HepG2 (cell line): Measurements from ENCODE around the gene HDGFL2. TPM values are rescaled to one million over a fixed set of nuclear protein-coding genes. Genes with fewer than 3 reads are reported as not detected.

Experiments used
- DR1 ChIP-seq: sonication (generic); formaldehyde crosslinking; IDR thresholded peaks from 2 replicates; pipeline ENCODE4 v1.8.0; 2021; ENCODE audit warnings: mild to moderate bottlenecking, missing genetic modification reagents, inconsistent platforms
- E2F5 ChIP-seq: sonication (generic); formaldehyde crosslinking; conservative IDR thresholded peaks from 2 replicates; pipeline ENCODE4 v1.4.0; 2020; ENCODE audit warnings: missing genetic modification reagents
- HCFC1 ChIP-seq: fragments of 150-350 bp; IDR thresholded peaks from 2 replicates; pipeline ENCODE4 v1.6.1; 2014; ENCODE audit warnings: low read depth, low read length
- HMG20A ChIP-seq: IDR thresholded peaks from 2 replicates; pipeline ENCODE4 v1.6.1; 2016; ENCODE audit warnings: borderline replicate concordance
- HMG20B ChIP-seq: conservative IDR thresholded peaks from 2 replicates; pipeline ENCODE4 v1.6.1; 2016; ENCODE audit warnings: missing genetic modification reagents, missing compliant biosample characterization
- HOXD1 ChIP-seq: sonication (generic); formaldehyde crosslinking; IDR thresholded peaks from 2 replicates; pipeline ENCODE4 v1.5.0; 2020; ENCODE audit warnings: missing genetic modification reagents
- MTA1 ChIP-seq: sonication (generic); formaldehyde crosslinking; IDR thresholded peaks from 2 replicates; pipeline ENCODE4 v1.4.0; 2020; ENCODE audit warnings: missing genetic modification reagents, mild to moderate bottlenecking, borderline replicate concordance
- POGZ ChIP-seq: sonication (generic); formaldehyde crosslinking; IDR thresholded peaks from 2 replicates; pipeline ENCODE4 v1.4.0; 2020; ENCODE audit warnings: mild to moderate bottlenecking, missing genetic modification reagents
- SOX13 ChIP-seq, 3 experiments: fragments of 450-650 bp in 1 of 3; sonication (generic) in 1 of 3; formaldehyde crosslinking in 1 of 3; IDR thresholded peaks in 2 of 3; conservative IDR thresholded peaks in 1 of 3; 2 replicates each; pipeline versions ENCODE4 v1.5.0 to v1.6.1; 2016 to 2020; ENCODE audit warnings: antibody characterized with exemption in 1 of 3, mild to moderate bottlenecking in 1 of 3, missing compliant biosample characterization in 1 of 3, missing genetic modification reagents in 1 of 3, moderate library complexity in 1 of 3
- SRY ChIP-seq: sonication (generic); formaldehyde crosslinking; IDR thresholded peaks from 2 replicates; pipeline ENCODE4 v1.8.0; 2022; ENCODE audit warnings: mild to moderate bottlenecking, missing genetic modification reagents
- XBP1 ChIP-seq: sonication (generic); formaldehyde crosslinking; IDR thresholded peaks from 2 replicates; pipeline ENCODE4 v1.5.0; 2020; ENCODE audit warnings: missing genetic modification reagents
- ZBTB4 ChIP-seq: sonication (generic); formaldehyde crosslinking; IDR thresholded peaks from 2 replicates; pipeline ENCODE4 v1.4.0; 2020; ENCODE audit warnings: missing genetic modification reagents, mild to moderate bottlenecking, borderline replicate concordance
- ZNF224 ChIP-seq: sonication (generic); formaldehyde crosslinking; IDR thresholded peaks from 2 replicates; pipeline ENCODE4 v1.5.0; 2020; ENCODE audit warnings: mild to moderate bottlenecking, missing genetic modification reagents
- ZNF296 ChIP-seq: sonication (generic); formaldehyde crosslinking; conservative IDR thresholded peaks from 2 replicates; pipeline ENCODE4 v1.5.0; 2020; ENCODE audit warnings: mild to moderate bottlenecking, missing genetic modification reagents
- ZNF3 ChIP-seq: IDR thresholded peaks from 2 replicates; pipeline ENCODE4 v1.7.0; 2017; ENCODE audit warnings: inconsistent platforms
- ZNF547 ChIP-seq: sonication (generic); formaldehyde crosslinking; IDR thresholded peaks from 2 replicates; pipeline ENCODE4 v1.5.1; 2020; ENCODE audit warnings: mild to moderate bottlenecking, missing genetic modification reagents
- ZNF550 ChIP-seq: sonication (generic); formaldehyde crosslinking; IDR thresholded peaks from 2 replicates; pipeline ENCODE4 v1.4.0; 2020; ENCODE audit warnings: mild to moderate bottlenecking, missing genetic modification reagents, borderline replicate concordance
- ZNF83 ChIP-seq: sonication (generic); formaldehyde crosslinking; IDR thresholded peaks from 2 replicates; pipeline ENCODE4 v1.4.0; 2020; ENCODE audit warnings: missing genetic modification reagents, mild to moderate bottlenecking, borderline replicate concordance
- polyA plus RNA-seq, 8 experiments: library from polyadenylated mRNA; depleted of rRNA in 3 of 8; stranded (reverse) in 7 of 8; unstranded in 1 of 8; fragments of >200 nt; fragmentation: Illumina TruSeq in 4 of 8; extraction: Trizol in 4 of 8; gene quantifications; 2 replicates each; pipeline versions ENCODE4 v1.2.1 to v1.2.3, GENCODE V29; 2011 to 2016; ENCODE audit warnings: low read depth in 4 of 8, missing spikeins in 1 of 8, mixed read lengths in 1 of 8; ENCODE audit not compliant: insufficient read depth in 1 of 8
- total RNA-seq, 5 experiments: library from RNA; depleted of rRNA; stranded (reverse); fragments of >200 nt; fragmentation: Illumina TruSeq; extraction: Trizol; gene quantifications; 2 replicates each; pipeline ENCODE4 v1.2.3, GENCODE V29; 2016; ENCODE audit warnings: low read depth in 1 of 5
- TF ChIP-seq, protein P1 (sequence below): IDR thresholded peaks from 2 replicates; pipeline ENCODE4 v1.6.1; 2016
- TF ChIP-seq, protein P2 (sequence below): sonication (generic); formaldehyde crosslinking; IDR thresholded peaks from 2 replicates; pipeline ENCODE4 v1.8.0; 2022; ENCODE audit warnings: low read depth, missing genetic modification reagents
- TF ChIP-seq, protein P3 (sequence below): sonication (generic); formaldehyde crosslinking; IDR thresholded peaks from 2 replicates; pipeline ENCODE4 v1.4.0; 2020; ENCODE audit warnings: mild to moderate bottlenecking, missing genetic modification reagents, borderline replicate concordance

The HDGFL2 gene
- total and polyA plus RNA-seq, 2 of the 13 experiments (the other 11 are each of a cell fraction or from before 2014, with no cell fraction given), result 20.0 to 51.1 TPM

- TF ChIP-seq HOXD1 (CRISPR knock-in tag) (no peak), SRY (CRISPR knock-in tag) (no peak), ZNF83 (CRISPR knock-in tag) (no peak), ZBTB4 (CRISPR knock-in tag) (no peak), SOX13 (IDR thresholded peaks at IDR 0.05) (no peak), SOX13 (CRISPR knock-in tag; conservative IDR thresholded peaks at IDR 0.05 in 1 of 2, IDR thresholded peaks at IDR 0.05 in 1 of 2) (peak in 1 of 2 experiments; percentile 42; a peak in 2 of 4 replicates), HMG20A (CRISPR knock-in tag) (no peak), DR1 (CRISPR knock-in tag) (peak; percentile 96), XBP1 (CRISPR knock-in tag) (no peak), MTA1 (CRISPR knock-in tag) (no peak), E2F5 (CRISPR knock-in tag) (no peak), HMG20B (no peak), ZNF550 (CRISPR knock-in tag) (no peak), ZNF3 (CRISPR knock-in tag) (no peak), ZNF296 (no peak), ZNF224 (CRISPR knock-in tag) (0 out of 2 replicates have a peak, but pooled peaks have one; percentile 44), ZNF547 (CRISPR knock-in tag) (peak; percentile 51; the same call in 1 of the 2 replicates), HCFC1 (no peak), POGZ (CRISPR knock-in tag) (no peak)
- TF ChIP-seq, protein P1, sequence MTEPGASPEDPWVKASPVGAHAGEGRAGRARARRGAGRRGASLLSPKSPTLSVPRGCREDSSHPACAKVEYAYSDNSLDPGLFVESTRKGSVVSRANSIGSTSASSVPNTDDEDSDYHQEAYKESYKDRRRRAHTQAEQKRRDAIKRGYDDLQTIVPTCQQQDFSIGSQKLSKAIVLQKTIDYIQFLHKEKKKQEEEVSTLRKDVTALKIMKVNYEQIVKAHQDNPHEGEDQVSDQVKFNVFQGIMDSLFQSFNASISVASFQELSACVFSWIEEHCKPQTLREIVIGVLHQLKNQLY (CRISPR knock-in tag), result peak; percentile 73
- TF ChIP-seq, protein P2, sequence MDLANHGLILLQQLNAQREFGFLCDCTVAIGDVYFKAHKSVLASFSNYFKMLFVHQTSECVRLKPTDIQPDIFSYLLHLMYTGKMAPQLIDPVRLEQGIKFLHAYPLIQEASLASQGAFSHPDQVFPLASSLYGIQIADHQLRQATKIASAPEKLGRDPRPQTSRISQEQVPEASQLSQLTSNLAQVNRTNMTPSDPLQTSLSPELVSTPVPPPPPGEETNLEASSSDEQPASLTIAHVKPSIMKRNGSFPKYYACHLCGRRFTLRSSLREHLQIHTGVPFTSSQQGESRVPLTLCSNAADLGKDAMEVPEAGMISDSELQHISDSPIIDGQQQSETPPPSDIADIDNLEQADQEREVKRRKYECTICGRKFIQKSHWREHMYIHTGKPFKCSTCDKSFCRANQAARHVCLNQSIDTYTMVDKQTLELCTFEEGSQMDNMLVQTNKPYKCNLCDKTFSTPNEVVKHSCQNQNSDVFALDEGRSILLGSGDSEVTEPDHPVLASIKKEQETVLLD (CRISPR knock-in tag), result 0 out of 2 replicates have a peak, but pooled peaks have one; percentile 14
- TF ChIP-seq, protein P3, sequence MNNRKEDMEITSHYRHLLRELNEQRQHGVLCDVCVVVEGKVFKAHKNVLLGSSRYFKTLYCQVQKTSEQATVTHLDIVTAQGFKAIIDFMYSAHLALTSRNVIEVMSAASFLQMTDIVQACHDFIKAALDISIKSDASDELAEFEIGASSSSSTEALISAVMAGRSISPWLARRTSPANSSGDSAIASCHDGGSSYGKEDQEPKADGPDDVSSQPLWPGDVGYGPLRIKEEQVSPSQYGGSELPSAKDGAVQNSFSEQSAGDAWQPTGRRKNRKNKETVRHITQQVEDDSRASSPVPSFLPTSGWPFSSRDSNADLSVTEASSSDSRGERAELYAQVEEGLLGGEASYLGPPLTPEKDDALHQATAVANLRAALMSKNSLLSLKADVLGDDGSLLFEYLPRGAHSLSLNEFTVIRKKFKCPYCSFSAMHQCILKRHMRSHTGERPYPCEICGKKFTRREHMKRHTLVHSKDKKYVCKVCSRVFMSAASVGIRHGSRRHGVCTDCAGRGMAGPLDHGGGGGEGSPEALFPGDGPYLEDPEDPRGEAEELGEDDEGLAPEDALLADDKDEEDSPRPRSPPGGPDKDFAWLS, result no peak
These were observed 67.8 kb downstream of the HDGFL2 start, which contains the start of gene LRG1 (continued) for GRCh38 chr19:4539693-4540581.
